GM10266 (cell line): ENCODE data around the gene HYDIN.
"Not testable (repeated sequence)": the region's sequence is repeated elsewhere in the genome, so short reads cannot be mapped to it uniquely, and the experiment has no call there.

Experiments used
- DNase-seq: peaks from one replicate; pipeline ENCODE4 v3.0.0; 2012; ENCODE audit errors: extremely low spot score
- TF ChIP-seq, protein P1 (sequence below): IDR thresholded peaks from 2 replicates; pipeline ENCODE4 v1.5.1; 2012; ENCODE audit warnings: mild to moderate bottlenecking, low read depth; ENCODE audit not compliant: control insufficient read depth, insufficient read depth; ENCODE audit errors: missing control alignments

The HYDIN gene

GRCh38 chr16:71172481-71173207, 57.9 kb downstream of the HYDIN start:
- DNase-seq, result no peak
- TF ChIP-seq, protein P1, sequence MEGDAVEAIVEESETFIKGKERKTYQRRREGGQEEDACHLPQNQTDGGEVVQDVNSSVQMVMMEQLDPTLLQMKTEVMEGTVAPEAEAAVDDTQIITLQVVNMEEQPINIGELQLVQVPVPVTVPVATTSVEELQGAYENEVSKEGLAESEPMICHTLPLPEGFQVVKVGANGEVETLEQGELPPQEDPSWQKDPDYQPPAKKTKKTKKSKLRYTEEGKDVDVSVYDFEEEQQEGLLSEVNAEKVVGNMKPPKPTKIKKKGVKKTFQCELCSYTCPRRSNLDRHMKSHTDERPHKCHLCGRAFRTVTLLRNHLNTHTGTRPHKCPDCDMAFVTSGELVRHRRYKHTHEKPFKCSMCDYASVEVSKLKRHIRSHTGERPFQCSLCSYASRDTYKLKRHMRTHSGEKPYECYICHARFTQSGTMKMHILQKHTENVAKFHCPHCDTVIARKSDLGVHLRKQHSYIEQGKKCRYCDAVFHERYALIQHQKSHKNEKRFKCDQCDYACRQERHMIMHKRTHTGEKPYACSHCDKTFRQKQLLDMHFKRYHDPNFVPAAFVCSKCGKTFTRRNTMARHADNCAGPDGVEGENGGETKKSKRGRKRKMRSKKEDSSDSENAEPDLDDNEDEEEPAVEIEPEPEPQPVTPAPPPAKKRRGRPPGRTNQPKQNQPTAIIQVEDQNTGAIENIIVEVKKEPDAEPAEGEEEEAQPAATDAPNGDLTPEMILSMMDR, result no peak

GRCh38 chr16:71161007-71161406, 69.5 kb downstream of the HYDIN start:
- not testable (repeated sequence) for DNase-seq

DNA sequence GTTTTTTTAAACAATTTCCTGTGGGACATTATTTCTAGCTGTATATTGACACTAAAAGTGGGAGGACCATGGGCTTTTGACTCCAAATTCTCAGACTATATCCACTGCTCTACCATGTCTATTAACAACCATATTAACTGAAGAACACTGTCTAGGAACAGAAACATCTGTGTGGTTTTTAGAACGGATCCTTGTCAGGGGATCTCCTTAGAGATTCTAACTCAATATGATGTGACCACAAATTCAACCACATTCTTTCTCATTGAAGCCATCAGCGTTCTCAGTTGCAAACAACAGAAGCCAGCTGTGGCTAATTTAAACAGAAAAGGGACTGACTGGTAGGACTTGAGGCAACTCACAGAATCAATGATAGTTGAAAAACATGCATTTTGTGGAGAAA, 73.2 kb downstream of the HYDIN start:
- not testable (repeated sequence) for DNase-seq

DNA sequence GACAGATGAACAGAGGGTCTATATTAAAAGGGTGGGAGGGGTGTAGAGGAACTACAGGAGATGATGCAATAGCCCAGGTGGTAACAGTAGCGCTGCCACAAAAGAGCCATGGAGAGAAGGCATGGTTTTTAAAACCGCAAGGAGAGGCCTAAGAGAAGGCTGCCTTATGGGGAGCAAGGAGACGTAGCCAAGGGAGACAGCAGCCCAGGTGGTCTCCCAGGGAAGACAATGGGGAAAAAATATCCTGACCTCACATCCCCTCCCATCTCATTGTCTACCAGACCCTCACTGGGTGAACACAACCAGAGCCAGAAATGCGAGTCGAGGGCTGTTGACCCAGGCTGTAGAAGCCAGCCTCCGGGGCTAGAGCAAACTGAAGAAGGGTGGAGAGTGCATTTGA, 77.2 kb downstream of the HYDIN start:
- not testable (repeated sequence) for DNase-seq

- not testable (repeated sequence) for DNase-seq
Observed at GRCh38 chr16:71151654-71152053, 78.9 kb downstream of the HYDIN start.

GRCh38 chr16:71143246-71143645, 87.3 kb downstream of the HYDIN start:
- not testable (repeated sequence) for DNase-seq

- not testable (repeated sequence) for DNase-seq
Observed at GRCh38 chr16:71110565-71110964, 120.0 kb downstream of the HYDIN start.

GRCh38 chr16:71109656-71110208, 120.8 kb downstream of the HYDIN start:
- not testable (repeated sequence) for DNase-seq

GRCh38 chr16:71105881-71106280, 124.6 kb downstream of the HYDIN start:
- not testable (repeated sequence) for DNase-seq

GRCh38 chr16:71083573-71083972, 146.9 kb downstream of the HYDIN start:
- DNase-seq, result not testable (repeated sequence)

DNA sequence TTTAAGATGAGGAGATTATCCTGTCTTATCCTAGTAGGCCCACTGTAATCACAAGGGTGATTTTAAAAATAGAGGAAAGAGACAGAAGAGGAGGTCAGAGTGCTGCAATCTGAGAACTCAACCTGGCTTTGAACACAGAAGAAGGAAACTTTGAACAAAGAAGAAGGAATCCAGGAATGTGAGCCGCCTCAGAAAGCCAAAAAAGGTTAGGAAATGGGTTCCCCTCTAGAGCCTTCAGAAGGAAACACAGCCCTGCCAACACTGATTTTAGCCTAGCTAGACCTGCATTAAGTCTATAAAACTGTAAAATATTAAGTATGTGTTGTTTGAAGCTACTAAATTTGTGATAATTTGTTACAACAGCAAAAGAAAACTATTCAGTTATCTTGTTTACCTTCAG, 149.7 kb downstream of the HYDIN start:
- DNase-seq, result not testable (repeated sequence)

GRCh38 chr16:71080262-71080661, 150.3 kb downstream of the HYDIN start:
- not testable (repeated sequence) for DNase-seq

GRCh38 chr16:71070651-71071050, 159.9 kb downstream of the HYDIN start:
- DNase-seq, result not testable (repeated sequence)

GRCh38 chr16:71069842-71070241, 160.7 kb downstream of the HYDIN start:
- not testable (repeated sequence) for DNase-seq

DNA sequence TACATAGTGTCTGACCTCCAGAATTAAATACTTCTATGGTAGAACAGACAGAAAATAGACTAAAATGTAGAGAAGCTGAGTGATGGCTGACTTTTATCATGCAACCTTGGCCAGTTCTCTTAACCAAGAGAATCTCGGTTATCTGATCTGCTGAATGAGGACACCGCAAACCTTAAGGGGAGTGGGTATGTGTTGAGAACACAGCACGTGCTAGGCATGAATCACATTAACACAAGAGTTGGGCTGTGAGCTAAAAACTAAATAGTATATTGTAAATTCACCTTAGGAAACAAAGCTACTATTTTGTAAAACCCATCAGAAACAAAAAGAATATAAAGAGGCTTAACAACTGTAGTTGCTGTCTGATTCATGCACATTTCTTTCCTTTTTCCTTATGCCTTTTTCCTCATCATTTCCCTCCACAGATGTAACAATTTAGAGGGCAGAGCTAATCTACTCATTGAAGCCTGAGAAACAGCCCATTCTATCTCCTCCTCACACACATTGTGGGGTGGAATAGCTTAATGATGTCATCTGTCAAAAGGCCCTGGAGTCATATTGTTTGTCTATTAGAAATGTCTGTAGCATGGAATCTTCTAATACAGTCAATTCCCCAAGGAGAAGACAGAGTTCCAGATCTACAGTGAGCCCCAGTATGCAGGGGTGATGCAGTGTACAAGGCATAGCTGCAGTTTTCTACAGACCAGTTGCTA, 176.5 kb downstream of the HYDIN start:
- not testable (repeated sequence) for DNase-seq

DNA sequence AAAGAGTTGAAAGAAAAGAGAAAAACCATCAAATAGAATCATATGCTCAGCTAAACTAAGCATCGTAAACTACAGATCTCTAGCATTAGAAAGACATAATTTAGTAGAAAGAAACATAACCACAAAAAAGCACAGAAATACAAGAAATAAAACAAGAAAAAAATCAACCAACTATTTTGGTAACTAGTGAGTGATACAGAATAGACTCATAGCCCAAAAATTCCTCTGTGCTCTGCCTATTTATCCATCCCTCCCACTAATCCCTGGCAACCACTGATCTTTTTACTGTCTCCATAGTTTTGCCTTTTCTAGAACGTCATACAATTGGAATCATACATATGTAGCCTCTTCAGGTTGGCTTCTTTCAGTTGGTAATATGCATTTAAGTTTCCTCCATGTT, 180.2 kb downstream of the HYDIN start:
- DNase-seq, result not testable (repeated sequence)

DNA sequence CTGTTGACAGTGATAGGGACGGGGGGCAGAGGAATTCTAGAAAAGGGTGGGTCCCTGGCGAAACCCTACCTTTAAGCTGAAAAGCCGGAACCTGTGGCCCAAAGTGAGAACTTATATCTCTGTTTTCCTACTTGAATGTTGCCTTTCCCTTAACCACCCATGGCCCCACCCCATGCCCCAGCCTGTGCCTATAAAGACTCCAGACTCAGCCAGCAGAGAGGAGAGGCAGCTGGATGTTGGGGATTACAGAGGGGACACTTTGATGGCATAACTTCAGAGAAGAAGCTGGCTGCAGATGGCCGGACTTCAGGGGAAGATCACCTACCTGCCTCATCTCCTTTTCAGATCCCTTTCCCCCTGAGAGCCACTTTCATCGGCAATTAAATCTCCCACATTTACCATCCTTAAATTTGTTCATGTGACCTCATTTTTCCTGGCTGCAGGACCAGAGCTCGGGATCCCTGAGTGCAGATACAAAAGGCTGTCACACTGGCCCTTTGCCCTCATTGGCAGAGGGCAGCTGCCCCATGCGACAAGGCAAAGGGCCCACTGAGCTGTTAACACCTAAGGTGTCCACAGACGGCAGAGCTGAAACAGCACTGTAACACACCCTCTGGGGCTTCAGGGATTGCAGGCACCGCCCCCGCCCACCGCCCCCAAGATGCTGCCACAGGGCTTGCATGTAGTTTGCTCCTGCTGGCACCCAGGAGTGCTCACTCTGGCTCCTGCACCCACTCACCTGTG, 191.0 kb downstream of the HYDIN start:
- not testable (repeated sequence) for DNase-seq

DNA sequence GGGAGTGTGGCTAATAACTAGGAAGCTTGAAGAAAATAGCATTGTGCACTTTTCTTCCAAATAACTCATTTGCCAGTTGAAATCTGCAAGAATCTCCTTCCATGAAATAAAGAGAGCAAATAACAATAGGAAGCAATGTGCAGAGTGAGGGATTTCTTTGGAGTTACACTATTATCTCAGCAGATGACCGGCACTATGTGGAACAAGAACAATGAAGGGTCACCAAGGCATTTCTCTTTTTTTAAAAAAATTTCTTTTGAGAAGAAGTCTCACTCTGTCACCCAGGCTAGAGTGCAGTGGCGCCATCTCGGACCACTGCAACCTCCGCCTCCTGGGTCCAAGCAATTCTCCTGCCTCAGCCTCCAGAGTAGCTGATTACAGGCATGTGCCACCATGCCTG, 192.1 kb downstream of the HYDIN start:
- DNase-seq, result not testable (repeated sequence)

- DNase-seq, result not testable (repeated sequence)
Observed at GRCh38 chr16:71037987-71038386, 192.5 kb downstream of the HYDIN start.
